RCC 7860 (cell line): Measurements from ENCODE around the gene CRAMP1.
"Not testable (repeated sequence)": the region's sequence is repeated elsewhere in the genome, so short reads cannot be mapped to it uniquely, and the experiment has no call there.

Experiments used
- DNase-seq: peaks from one replicate; pipeline ENCODE4 v3.0.0-alpha.2; 2015; ENCODE audit warnings: low spot score
- FAIRE-seq: peaks from 2 replicates; lab custom pipeline; 2012; peaks lifted over from hg19 to GRCh38; lab: Jason Lieb, UNC

CRAMP1 gene

GRCh38 chr16:1707193-1707790 is 95.1 kb downstream of the CRAMP1 start:
- FAIRE-seq = no peak
- no peak for DNase-seq

- DNase-seq (no peak), FAIRE-seq (no peak)
Measured at GRCh38 chr16:1708083-1708767, 96.1 kb downstream of the CRAMP1 start.

GRCh38 chr16:1708768-1709180 is 96.6 kb downstream of the CRAMP1 start:
- DNase-seq (peak; percentile 14), FAIRE-seq (no peak)

GRCh38 chr16:1709356-1709755 is 97.2 kb downstream of the CRAMP1 start:
- FAIRE-seq = no peak
- no peak for DNase-seq

GRCh38 chr16:1710811-1711507 is 98.8 kb downstream of the CRAMP1 start:
- FAIRE-seq = no peak
- DNase-seq = no peak

- FAIRE-seq (no peak), DNase-seq (no peak)
Measured at GRCh38 chr16:1712791-1713261, 100.7 kb downstream of the CRAMP1 start.

- no peak for DNase-seq
Measured at GRCh38 chr16:1713331-1713730, 101.2 kb downstream of the CRAMP1 start.

GRCh38 chr16:1713933-1714332 is 101.8 kb downstream of the CRAMP1 start:
- FAIRE-seq (no peak), DNase-seq (no peak)

More at GRCh38 chr16:1713331-1713730, 101.2 kb downstream of the CRAMP1 start:
- FAIRE-seq = no peak

GRCh38 chr16:1715220-1715619 is 103.1 kb downstream of the CRAMP1 start:
- DNase-seq (no peak), FAIRE-seq (no peak)

GRCh38 chr16:1718236-1718635 is 106.1 kb downstream of the CRAMP1 start:
- DNase-seq, FAIRE-seq: not testable (repeated sequence)

GRCh38 chr16:1719559-1720229 is 107.5 kb downstream of the CRAMP1 start:
- not testable (repeated sequence) for FAIRE-seq, DNase-seq

GRCh38 chr16:1721372-1721771 is 109.2 kb downstream of the CRAMP1 start:
- no peak for DNase-seq
- FAIRE-seq = no peak

- DNase-seq = peak; percentile 12
- FAIRE-seq = peak; percentile 16
Measured at GRCh38 chr16:1723450-1724147, 111.4 kb downstream of the CRAMP1 start.

- DNase-seq (no peak), FAIRE-seq (no peak)
Measured at GRCh38 chr16:1724491-1724890, 112.3 kb downstream of the CRAMP1 start.

- FAIRE-seq (no peak), DNase-seq (no peak)
Measured at GRCh38 chr16:1726661-1727502, 114.7 kb downstream of the CRAMP1 start.
